ENCODE data around the gene BHLHA9. TPM values are rescaled to one million over a fixed set of nuclear protein-coding genes. Genes with fewer than 3 reads are reported as not detected.

BHLHA9 gene
- polyA plus RNA-seq, 3 donors, result not detected

- H3K27ac ChIP-seq (ENCODE audit: low read depth, low read length), result no peak overlapping the region
- WGBS, 3 donors, result 23 to 32% (median 29%) methylated on average over 9 of the region's 9 CpGs
Measured at GRCh38 chr17:1241929-1242328, 28.3 kb upstream of the BHLHA9 start.

DNA sequence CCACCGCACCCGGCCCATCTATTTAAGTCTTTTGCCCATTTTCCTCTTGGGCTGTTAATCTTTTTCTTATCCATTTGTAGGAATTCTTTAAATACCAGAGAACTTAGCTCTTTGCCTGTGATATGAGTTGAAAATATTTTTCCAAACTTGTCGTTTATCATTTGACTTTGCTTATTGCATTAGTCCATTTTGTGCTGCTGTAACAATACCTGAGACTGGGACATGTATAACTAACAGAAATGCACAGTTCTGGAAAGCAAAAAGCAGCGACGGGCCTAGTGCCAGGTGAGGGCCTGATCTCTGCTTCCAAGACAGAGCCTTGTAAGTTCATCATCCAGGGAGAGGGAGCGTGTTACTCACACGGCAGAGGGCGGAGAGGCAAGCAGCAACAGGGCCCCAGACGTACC, 25.6 kb upstream of the BHLHA9 start:
- H3K27ac ChIP-seq (ENCODE audit: low read depth, low read length), result no peak overlapping the region
- 65 to 70% (median 66%) methylated on average over 9 of the region's 9 CpGs for WGBS, 3 donors

- H3K27ac ChIP-seq (ENCODE audit: low read depth, low read length), result no peak overlapping the region
- 53 to 63% (median 55%) methylated on average over 16 of the region's 16 CpGs for WGBS, 3 donors
Measured at GRCh38 chr17:1251866-1252608, 18.2 kb upstream of the BHLHA9 start.

GRCh38 chr17:1255041-1255440, 15.2 kb upstream of the BHLHA9 start:
- 60 to 82% (median 75%) methylated on average over 6 of the region's 6 CpGs for WGBS, 3 donors
- no peak overlapping the region for H3K27ac ChIP-seq (ENCODE audit: low read depth, low read length)

DNA sequence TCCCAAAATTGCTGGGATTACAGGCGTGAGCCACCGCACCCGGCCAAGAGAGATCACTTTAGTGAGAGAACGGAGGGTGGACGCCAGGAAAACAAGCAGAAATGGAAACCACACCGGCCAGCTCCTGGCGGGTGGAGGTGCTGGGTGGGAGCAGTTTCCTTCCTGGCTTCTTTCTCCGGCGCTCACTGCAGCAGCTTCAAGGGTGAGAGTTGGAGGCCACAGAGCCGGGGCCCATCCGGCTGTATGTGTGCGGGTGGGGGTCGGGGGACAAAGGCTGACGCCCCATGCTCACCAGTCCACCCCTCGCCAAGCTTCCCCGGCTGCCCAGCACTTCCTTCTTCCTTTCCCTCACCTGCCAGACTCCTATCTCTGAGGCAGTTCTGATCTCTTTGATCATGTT, 13.5 kb upstream of the BHLHA9 start:
- 41 to 58% (median 45%) methylated on average over 15 to 16 of the region's 16 CpGs for WGBS, 3 donors
- H3K27ac ChIP-seq (ENCODE audit: low read depth, low read length), result no peak overlapping the region

DNA sequence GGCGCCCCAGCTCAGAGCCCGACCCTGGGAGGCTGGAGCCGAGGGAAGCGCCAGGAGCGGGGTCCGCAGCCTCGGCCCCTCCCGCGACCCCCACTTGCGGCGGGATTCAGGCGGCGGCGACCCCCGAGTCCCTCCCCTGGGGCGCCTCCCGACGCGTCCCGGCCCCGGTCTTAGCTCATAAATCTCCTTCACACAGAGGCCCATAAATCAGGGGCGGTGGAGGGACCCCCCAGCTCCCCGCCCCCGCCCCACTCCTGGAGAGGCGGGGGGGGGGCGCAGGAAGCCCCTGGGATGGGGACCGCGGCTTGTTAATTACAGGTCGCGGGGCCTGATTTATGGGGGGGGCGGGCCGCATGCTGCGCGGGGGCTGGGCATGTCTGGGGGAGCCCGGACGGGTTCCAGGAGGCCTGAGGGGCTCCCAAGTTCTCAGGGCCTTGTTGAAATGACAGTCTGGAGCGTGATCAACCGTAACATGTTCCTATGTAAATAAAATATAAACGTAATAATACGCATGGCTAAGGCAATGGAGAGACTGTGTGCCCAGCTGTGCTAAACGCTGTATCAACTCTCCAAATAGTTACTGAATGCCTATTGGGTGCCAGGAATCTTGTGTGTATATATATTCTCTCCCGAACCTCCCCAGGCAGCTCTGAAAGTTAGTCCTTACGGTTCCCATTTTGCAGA, 10.0 kb upstream of the BHLHA9 start:
- H3K27ac ChIP-seq (ENCODE audit: low read depth, low read length), result no peak overlapping the region

GRCh38 chr17:1260770-1261161, 9.5 kb upstream of the BHLHA9 start:
- 92 to 94% (median 93%) methylated on average over 6 of the region's 6 CpGs for WGBS, 3 donors
- no peak overlapping the region for H3K27ac ChIP-seq (ENCODE audit: low read depth, low read length)

More for the DNA sequence above, 10.0 kb upstream of the BHLHA9 start:
- WGBS, 3 donors, result 8 to 17% (median 15%) methylated on average over 40 to 43 of the region's 43 CpGs

- no peak overlapping the region for H3K27ac ChIP-seq (ENCODE audit: low read depth, low read length)
- 58 to 77% (median 67%) methylated on average over 9 of the region's 9 CpGs for WGBS, 3 donors
Measured at GRCh38 chr17:1264196-1264595, 6.0 kb upstream of the BHLHA9 start.

DNA sequence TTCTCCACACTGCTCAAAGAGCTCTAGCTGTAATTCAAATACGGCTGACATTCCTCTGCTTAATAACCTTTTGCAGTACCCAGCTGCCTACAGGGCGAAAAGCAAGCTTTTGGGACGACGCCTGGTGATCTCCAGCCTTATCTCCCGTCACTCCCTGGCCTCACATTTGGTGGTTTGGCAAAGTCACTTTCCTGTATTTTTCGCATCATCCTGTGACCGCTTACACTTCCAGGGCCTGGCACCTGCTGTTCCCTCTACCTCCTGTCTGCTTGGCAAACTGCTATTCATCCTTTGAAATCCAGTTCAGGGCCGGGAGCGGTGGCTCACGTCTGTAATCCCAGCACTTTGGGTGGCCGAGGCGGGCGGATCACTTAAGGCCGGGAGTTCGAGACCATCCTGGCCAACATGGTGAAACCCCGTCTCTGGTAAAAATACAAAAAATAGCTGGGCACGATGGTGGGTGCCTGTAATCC, 2.7 kb upstream of the BHLHA9 start:
- H3K27ac ChIP-seq (ENCODE audit: low read depth, low read length), result no peak overlapping the region
- WGBS, 3 donors, result 7 to 10% (median 9%) methylated on average over 17 of the region's 17 CpGs

- no peak overlapping the region for H3K27ac ChIP-seq (ENCODE audit: low read depth, low read length)
- 5 to 7% (median 6%) methylated on average over 30 to 42 of the region's 42 CpGs for WGBS, 3 donors
Measured at GRCh38 chr17:1271030-1271423, 783 bp downstream of the BHLHA9 start.

DNA sequence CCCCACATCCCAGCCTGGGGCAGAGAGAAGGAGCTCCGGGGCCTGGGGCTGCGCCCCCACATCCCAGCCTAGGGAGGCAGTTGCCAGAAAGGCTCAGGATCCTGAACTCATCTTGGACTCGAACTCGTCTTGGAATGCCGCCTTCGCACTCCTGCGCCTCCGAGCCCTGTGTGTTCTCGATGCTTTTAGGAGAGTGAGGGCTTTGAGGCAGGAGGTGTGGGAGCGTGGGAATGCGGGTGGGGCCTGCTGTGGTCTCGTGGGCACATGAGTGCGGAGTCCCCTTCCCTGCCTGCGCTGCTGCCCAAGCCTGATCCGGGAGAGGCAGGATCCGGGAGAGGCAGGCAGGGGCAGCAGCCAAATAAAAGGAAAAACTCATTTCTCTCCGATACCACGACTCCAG, 1.2 kb downstream of the BHLHA9 start:
- WGBS, 3 donors, result 40 to 59% (median 42%) methylated on average over 18 of the region's 18 CpGs
- H3K27ac ChIP-seq (ENCODE audit: low read depth, low read length), result no peak overlapping the region

DNA sequence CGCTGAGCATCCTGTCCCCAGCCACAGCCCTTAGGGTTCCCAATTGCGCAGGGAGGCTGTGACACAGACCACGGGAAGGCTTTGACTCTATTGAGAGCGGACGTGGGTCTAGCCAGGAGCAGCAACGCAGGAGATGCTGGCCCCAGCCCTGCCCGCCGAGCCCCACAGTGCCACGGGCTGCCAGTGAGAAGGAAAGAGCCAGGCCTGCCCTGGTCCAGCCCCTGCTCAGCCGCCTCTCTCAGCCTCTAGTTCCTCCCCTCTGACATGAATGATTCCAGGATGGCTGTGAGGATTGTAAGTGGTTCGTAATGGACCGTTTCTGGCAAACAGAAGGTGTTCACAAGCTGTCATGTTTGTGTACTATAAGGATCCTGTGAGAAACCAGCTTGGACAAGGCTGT, 2.5 kb downstream of the BHLHA9 start:
- WGBS, 3 donors, result 60 to 68% (median 62%) methylated on average over 12 of the region's 12 CpGs
- H3K27ac ChIP-seq (ENCODE audit: low read depth, low read length), result no peak overlapping the region

GRCh38 chr17:1273492-1274244, 3.4 kb downstream of the BHLHA9 start:
- H3K27ac ChIP-seq (ENCODE audit: low read depth, low read length), result no peak overlapping the region
- WGBS, 3 donors, result 70 to 77% (median 74%) methylated on average over 13 of the region's 13 CpGs

- no peak overlapping the region for H3K27ac ChIP-seq (ENCODE audit: low read depth, low read length)
- WGBS, 3 donors, result 72 to 82% (median 80%) methylated on average over 6 of the region's 6 CpGs
Measured at GRCh38 chr17:1274245-1274608, 4.0 kb downstream of the BHLHA9 start.

DNA sequence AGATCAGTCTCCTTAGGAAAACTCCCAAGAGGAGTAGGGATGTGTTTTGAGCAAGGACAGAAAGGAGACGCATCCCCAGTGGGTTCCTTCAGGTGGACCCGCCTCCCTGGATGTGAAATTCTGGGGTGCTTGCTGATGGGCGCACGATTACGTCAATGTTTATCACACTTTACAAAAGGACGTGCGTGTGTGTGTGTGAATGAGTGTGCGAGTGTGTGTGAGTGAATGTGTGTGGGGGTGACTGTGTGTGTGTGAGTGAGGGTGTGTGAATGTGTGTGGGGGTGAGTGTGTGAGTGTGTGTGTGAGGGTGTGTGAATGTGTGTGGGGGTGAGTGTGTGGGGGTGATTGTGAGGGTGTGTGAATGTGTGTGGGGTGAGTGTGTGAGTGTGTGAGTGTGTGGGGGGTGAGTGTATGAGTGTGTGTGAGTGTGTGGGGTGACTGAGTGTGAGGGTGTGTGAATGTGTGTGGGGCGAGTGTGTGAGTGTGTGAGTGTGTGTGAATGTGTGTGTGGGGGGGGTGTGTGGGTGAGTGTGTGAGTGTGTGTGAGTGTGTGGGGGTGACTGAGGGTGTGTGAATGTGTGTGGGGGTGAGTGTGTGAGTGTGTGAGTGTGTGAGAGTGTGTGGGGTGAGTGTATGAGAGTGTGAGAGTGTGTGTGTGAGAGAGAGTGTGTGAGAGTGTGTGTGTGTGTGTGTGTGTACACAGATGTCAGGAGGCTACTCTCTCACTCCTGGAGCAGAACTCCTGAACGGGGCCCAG, 5.1 kb downstream of the BHLHA9 start:
- WGBS, 3 donors, result 63 to 81% (median 76%) methylated on average over 9 to 10 of the region's 10 CpGs
- H3K27ac ChIP-seq (ENCODE audit: low read depth, low read length), result no peak overlapping the region

DNA sequence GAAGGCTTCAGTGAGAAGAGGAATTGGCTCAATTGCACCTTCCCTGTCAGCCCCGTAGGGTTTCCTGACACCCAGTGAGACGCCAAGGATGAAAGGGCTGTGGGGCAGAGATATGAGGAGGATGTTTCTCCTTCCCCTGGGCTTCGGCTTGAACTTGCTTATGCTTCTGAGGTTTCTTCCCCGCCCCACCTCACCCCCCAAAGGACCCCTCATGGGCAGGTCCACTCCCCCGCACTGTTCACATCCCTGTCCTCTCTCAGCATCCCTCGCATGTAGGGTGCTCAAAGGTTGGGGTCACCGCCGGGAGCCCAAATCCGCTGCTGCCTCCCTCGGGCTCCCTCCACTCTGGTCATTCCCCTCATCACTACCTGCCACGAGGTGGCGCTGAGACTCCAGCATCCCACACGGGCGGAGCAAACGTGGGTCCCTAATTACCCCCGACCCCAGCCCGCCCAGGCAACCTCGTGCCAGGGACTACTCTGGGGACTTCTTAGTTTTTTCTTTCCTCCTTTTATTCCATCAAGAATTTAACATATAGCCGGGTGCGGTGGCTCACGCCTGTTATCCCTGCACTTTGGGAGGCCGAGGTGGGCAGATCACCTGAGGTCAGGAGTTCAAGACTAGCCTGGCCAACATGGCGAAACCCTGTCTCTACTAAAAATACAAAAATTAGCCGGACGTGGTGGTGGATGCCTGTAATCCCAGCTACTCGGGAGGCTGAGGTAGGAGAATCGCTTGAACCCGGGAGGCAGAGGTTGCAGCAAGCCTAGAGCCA, 5.9 kb downstream of the BHLHA9 start:
- WGBS, 3 donors, result 22 to 27% (median 23%) methylated on average over 28 of the region's 28 CpGs

GRCh38 chr17:1280652-1281051, 10.4 kb downstream of the BHLHA9 start:
- 60 to 80% (median 79%) methylated on average over 20 to 23 of the region's 23 CpGs for WGBS, 3 donors
- no peak overlapping the region for H3K27ac ChIP-seq (ENCODE audit: low read depth, low read length)

More for the DNA sequence above, 5.9 kb downstream of the BHLHA9 start:
- H3K27ac ChIP-seq (ENCODE audit: low read depth, low read length), result no peak overlapping the region
